WTC11 (cell line): Measurements from ENCODE around the gene TLE2. TPM values are rescaled to one million over a fixed set of nuclear protein-coding genes. Genes with fewer than 3 reads are reported as not detected.

ENCODE experiments used
- ATAC-seq: fragments of 200-7000 bp; cut with Tn5 transposase; 2 replicates; pipeline ENCODE4 v1.10.0; 2021; ENCODE audit warnings: mild to moderate bottlenecking, moderate library complexity
- CTCF ChIA-PET: fragments of 300-600 bp; sonication (Branson Sonifier 250); formaldehyde crosslinking; loops from one replicate; lab custom pipeline; 2021; ENCODE audit warnings: antibody characterized with exemption; lab: Charles Lee
- POLR2A ChIA-PET: fragments of 350-600 bp; sonication (Branson Sonifier 250); formaldehyde crosslinking; loops from one replicate; lab custom pipeline; 2021; ENCODE audit warnings: antibody characterized with exemption; lab: Charles Lee
- DNase-seq: peaks from one replicate; pipeline ENCODE4 v3.0.0; 2021; ENCODE audit warnings: low spot score
- H3K27ac Mint-ChIP-seq: 2 replicates; pipeline ENCODE4 v1.8.0; 2021; ENCODE audit warnings: mixed read lengths
- H3K27me3 Mint-ChIP-seq: 2 replicates; pipeline ENCODE4 v1.8.0; 2021; ENCODE audit warnings: low read depth, mild to moderate bottlenecking, moderate library complexity, mixed read lengths
- H3K36me3 Mint-ChIP-seq: 2 replicates; pipeline ENCODE4 v1.8.0; 2021; ENCODE audit warnings: mixed read lengths
- H3K4me1 Mint-ChIP-seq: 2 replicates; pipeline ENCODE4 v1.8.0; 2022; ENCODE audit warnings: mixed read lengths
- H3K4me3 Mint-ChIP-seq: 2 replicates; pipeline ENCODE4 v1.8.0; 2021; ENCODE audit warnings: mild to moderate bottlenecking, moderate library complexity, mixed read lengths
- H3K9me3 Mint-ChIP-seq: 2 replicates; pipeline ENCODE4 v1.8.0; 2021; ENCODE audit warnings: mixed read lengths
- EMX1 ChIP-seq: fragments of 250-450 bp; sonication (Bioruptor Pico); IDR thresholded peaks from 2 replicates; pipeline ENCODE4 v1.8.0; 2021; ENCODE audit warnings: mild to moderate bottlenecking
- ESRRA ChIP-seq: sonication (generic); formaldehyde crosslinking; IDR thresholded peaks from 2 replicates; pipeline ENCODE4 v1.8.1; 2022; ENCODE audit warnings: mild to moderate bottlenecking, missing genetic modification reagents, borderline replicate concordance
- FOXJ3 ChIP-seq: sonication (generic); formaldehyde crosslinking; IDR thresholded peaks from 2 replicates; pipeline ENCODE4 v1.9.0; 2021; ENCODE audit warnings: missing genetic modification reagents, mild to moderate bottlenecking, borderline replicate concordance
- GABPB1 ChIP-seq: sonication (generic); formaldehyde crosslinking; IDR thresholded peaks from 2 replicates; pipeline ENCODE4 v1.8.1; 2023; ENCODE audit warnings: mild to moderate bottlenecking, missing genetic modification reagents
- ZNF232 ChIP-seq: sonication (generic); formaldehyde crosslinking; IDR thresholded peaks from 2 replicates; pipeline ENCODE4 v1.8.0; 2022; ENCODE audit warnings: mild to moderate bottlenecking, missing genetic modification reagents
- ZNF423 ChIP-seq: fragments of 250-450 bp; sonication (Bioruptor Pico); IDR thresholded peaks from 2 replicates; pipeline ENCODE4 v2.1.2; 2022; ENCODE audit warnings: mild to moderate bottlenecking, moderate library complexity
- total RNA-seq: library from RNA; stranded (reverse); gene quantifications from 3 replicates; pipeline ENCODE4 v1.2.3, GENCODE V29; 2021
- TF ChIP-seq, protein P1 (sequence below): sonication (generic); formaldehyde crosslinking; IDR thresholded peaks from 2 replicates; pipeline ENCODE4 v1.8.0; 2022; ENCODE audit warnings: mild to moderate bottlenecking, missing genetic modification reagents
- TF ChIP-seq, protein P2 (sequence below): fragments of 250-450 bp; sonication (Bioruptor Pico); IDR thresholded peaks from 2 replicates; pipeline ENCODE4 v1.9.0; 2021; ENCODE audit warnings: mild to moderate bottlenecking
- TF ChIP-seq, protein P3 (sequence below): fragments of 250-450 bp; sonication (Bioruptor Pico); conservative IDR thresholded peaks from 2 replicates; pipeline ENCODE4 v1.9.0; 2021; ENCODE audit warnings: mild to moderate bottlenecking
- TF ChIP-seq, protein P4 (sequence below): fragments of 250-450 bp; sonication (Bioruptor Pico); IDR thresholded peaks from 2 replicates; pipeline ENCODE4 v1.9.0; 2021; ENCODE audit warnings: moderate library complexity, mild to moderate bottlenecking, inconsistent platforms, borderline replicate concordance

Gene TLE2
- total RNA-seq, 1 experiment from 2014 or later, result 20.0 TPM

DNA sequence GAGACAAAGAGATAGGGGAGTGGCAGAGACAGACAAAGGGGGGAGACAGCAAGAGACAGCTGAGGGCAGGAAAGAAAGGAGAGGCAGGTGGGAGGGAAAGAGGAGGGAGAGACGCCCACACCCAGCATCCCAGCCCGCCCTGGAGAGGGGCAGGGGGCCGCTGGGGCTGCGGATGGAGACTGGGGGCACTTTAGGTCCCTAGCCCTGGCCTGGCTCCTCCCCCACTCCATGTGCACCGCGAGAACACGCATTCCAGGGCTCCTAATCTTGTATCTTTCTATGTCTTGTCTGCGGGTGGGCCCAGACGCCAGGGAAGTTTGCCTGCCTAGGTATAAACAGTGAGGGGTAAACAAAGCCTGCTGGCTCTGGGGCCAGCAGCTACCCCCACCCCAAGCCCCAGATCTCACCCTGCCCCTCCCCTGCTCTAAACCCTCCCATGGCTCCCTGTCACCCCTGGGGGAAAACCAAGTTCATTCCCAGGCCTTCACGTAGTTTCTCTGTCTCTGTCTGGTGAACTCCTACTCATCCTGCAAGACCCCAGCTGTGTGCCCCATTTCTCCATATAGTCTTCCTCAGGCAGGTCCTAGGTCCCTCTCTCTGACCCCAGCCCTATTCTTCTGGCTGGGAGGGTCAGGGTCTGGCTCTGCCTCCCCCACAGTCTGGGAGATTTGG, 27.5 kb upstream of the TLE2 start:
- no peak for DNase-seq
- peak; percentile 26 for ATAC-seq
- Mint-ChIP-seq H3K27ac (peak overlapping the region; percentile 65; the same call in 1 of the 2 replicates), H3K27me3 (no peaks in the 10 kb centered on the region), H3K4me1 (peaks cover 46% of the 10 kb centered on the region), H3K4me3 (peak overlapping the region; percentile 16; the same call in 1 of the 2 replicates), H3K9me3 (no peaks in the 10 kb centered on the region), H3K36me3 (peaks cover 20% of the 10 kb centered on the region)
- ChIA-PET POLR2A (interaction anchor here (0.7 to 1.1 kb wide), 2 partner anchors 14 to 17 kb away, joined by 3 read pairs; no protein-coding TSS in a partner anchor), CTCF (interaction anchor here (1.4 to 1.6 kb wide), 4 partner anchors 21 to 106 kb away, joined by 5 to 7 read pairs (median 6); no protein-coding TSS in a partner anchor)
- TF ChIP-seq ZNF423 (CRISPR knock-in tag) (0 out of 2 replicates have a peak, but pooled peaks have one; percentile 25), ZNF232 (CRISPR knock-in tag) (no peak)
- TF ChIP-seq, protein P1, sequence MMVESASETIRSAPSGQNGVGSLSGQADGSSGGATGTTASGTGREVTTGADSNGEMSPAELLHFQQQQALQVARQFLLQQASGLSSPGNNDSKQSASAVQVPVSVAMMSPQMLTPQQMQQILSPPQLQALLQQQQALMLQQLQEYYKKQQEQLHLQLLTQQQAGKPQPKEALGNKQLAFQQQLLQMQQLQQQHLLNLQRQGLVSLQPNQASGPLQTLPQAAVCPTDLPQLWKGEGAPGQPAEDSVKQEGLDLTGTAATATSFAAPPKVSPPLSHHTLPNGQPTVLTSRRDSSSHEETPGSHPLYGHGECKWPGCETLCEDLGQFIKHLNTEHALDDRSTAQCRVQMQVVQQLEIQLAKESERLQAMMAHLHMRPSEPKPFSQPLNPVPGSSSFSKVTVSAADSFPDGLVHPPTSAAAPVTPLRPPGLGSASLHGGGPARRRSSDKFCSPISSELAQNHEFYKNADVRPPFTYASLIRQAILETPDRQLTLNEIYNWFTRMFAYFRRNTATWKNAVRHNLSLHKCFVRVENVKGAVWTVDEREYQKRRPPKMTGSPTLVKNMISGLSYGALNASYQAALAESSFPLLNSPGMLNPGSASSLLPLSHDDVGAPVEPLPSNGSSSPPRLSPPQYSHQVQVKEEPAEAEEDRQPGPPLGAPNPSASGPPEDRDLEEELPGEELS, result peak; percentile 17; the same call in 1 of the 2 replicates
- TF ChIP-seq, all 79 proteins: peak for 2

DNA sequence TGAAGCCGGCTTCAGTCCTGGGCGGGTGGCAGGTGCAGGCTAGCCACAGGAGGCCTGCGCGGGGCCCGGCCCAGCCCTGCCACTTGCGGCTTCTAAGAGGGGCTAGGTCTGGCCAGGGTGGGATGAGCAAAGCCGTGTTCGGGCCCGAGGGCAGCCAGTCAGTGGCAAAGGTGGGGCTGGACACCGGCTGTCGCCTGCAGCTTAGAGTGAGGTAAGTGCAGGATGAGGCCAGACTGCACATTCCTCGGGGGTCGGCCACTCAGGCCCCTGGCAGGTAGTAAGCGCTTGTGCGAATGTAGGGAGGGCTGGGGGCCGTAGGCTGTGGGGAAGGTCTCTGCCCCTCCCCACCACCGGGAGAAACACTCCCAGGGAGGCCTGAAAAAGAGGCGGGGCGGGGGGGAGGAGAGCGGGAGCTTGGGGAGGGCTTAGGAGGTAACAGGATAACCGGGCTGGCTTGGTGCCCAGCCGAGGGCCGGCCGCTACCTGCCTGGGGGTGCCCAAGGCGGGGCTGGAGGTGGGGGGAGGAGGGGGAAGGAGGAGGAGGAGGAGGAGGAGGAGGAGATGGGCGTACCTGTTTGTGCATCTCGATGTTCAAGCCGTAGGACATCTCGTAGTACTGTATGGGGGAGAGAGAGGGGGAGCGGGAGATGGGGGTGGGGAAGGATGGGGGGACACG, 26.8 kb upstream of the TLE2 start:
- Mint-ChIP-seq H3K4me1 (peaks cover 44% of the 10 kb centered on the region), H3K36me3 (peaks cover 20% of the 10 kb centered on the region), H3K27ac (no peak overlapping the region; the same call in 1 of the 2 replicates), H3K27me3 (no peaks in the 10 kb centered on the region), H3K9me3 (no peaks in the 10 kb centered on the region), H3K4me3 (no peak overlapping the region; the same call in 1 of the 2 replicates)
- DNase-seq, result peak; percentile 55
- peak; percentile 39 for ATAC-seq
- ChIA-PET CTCF (interaction anchor here (1.5 to 1.6 kb wide), 3 partner anchors 20 to 53 kb away, joined by 5 to 6 read pairs (median 5); no protein-coding TSS in a partner anchor), POLR2A (interaction anchor here (0.8 to 1.1 kb wide), 2 partner anchors 13 to 20 kb away, joined by 3 read pairs; no protein-coding TSS in a partner anchor)
- TF ChIP-seq EMX1 (CRISPR knock-in tag), result no peak
- TF ChIP-seq, protein P2, sequence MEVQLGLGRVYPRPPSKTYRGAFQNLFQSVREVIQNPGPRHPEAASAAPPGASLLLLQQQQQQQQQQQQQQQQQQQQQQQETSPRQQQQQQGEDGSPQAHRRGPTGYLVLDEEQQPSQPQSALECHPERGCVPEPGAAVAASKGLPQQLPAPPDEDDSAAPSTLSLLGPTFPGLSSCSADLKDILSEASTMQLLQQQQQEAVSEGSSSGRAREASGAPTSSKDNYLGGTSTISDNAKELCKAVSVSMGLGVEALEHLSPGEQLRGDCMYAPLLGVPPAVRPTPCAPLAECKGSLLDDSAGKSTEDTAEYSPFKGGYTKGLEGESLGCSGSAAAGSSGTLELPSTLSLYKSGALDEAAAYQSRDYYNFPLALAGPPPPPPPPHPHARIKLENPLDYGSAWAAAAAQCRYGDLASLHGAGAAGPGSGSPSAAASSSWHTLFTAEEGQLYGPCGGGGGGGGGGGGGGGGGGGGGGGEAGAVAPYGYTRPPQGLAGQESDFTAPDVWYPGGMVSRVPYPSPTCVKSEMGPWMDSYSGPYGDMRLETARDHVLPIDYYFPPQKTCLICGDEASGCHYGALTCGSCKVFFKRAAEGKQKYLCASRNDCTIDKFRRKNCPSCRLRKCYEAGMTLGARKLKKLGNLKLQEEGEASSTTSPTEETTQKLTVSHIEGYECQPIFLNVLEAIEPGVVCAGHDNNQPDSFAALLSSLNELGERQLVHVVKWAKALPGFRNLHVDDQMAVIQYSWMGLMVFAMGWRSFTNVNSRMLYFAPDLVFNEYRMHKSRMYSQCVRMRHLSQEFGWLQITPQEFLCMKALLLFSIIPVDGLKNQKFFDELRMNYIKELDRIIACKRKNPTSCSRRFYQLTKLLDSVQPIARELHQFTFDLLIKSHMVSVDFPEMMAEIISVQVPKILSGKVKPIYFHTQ, result no peak
- no peak for TF ChIP-seq FOXJ3 (CRISPR knock-in tag)
- TF ChIP-seq ESRRA (CRISPR knock-in tag), result no peak
- TF ChIP-seq, protein P1, result no peak
- TF ChIP-seq, protein P3, sequence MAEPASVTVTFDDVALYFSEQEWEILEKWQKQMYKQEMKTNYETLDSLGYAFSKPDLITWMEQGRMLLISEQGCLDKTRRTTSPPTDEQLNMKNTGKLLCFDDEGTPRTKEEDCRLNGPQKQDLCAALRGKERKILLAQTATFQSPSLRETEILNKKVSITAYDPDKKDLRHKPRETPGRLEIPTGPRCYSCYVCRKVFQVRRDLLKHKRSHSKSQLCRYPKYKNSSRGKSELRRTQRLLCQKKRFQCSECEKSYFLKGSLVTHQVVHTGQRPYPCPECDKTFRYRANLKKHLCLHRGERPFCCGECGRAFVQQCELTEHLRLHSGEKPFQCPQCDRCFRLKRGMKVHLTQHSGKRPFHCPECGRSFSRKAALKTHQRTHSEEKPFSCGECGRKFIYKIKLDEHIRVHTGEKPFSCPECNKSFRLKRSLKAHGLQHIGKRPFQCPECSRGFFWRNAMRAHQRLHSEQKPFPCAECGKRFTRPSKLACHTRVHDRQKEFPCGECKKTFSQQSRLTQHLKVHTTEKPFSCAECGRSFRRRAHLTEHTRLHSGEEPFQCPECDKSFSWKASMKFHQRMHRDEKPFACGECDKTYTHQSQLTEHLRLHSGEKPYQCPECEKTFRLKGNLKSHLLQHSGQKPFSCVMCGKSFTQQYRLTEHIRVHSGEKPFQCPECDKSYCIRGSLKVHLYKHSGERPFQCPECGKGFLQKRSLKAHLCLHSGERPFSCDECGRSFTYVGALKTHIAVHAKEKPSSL (CRISPR knock-in tag), result no peak
- TF ChIP-seq, protein P4, sequence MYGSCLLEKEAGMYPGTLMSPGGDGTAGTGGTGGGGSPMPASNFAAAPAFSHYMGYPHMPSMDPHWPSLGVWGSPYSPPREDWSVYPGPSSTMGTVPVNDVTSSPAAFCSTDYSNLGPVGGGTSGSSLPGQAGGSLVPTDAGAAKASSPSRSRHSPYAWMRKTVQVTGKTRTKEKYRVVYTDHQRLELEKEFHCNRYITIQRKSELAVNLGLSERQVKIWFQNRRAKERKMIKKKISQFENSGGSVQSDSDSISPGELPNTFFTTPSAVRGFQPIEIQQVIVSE (CRISPR knock-in tag), result no peak
- TF ChIP-seq GABPB1 (CRISPR knock-in tag), result no peak
